HepG2 (cell line): Measurements from ENCODE around the gene ZSCAN31. TPM values are rescaled to one million over a fixed set of nuclear protein-coding genes. Genes with fewer than 3 reads are reported as not detected.

Experiments used
- GTF3A ChIP-seq: sonication (generic); formaldehyde crosslinking; conservative IDR thresholded peaks from 2 replicates; pipeline ENCODE4 v1.4.0; 2020; ENCODE audit warnings: mild to moderate bottlenecking, missing genetic modification reagents
- SOX13 ChIP-seq, 3 experiments: fragments of 450-650 bp in 1 of 3; sonication (generic) in 1 of 3; formaldehyde crosslinking in 1 of 3; IDR thresholded peaks in 2 of 3; conservative IDR thresholded peaks in 1 of 3; 2 replicates each; pipeline versions ENCODE4 v1.5.0 to v1.6.1; 2016 to 2020; ENCODE audit warnings: antibody characterized with exemption in 1 of 3, mild to moderate bottlenecking in 1 of 3, missing compliant biosample characterization in 1 of 3, missing genetic modification reagents in 1 of 3, moderate library complexity in 1 of 3
- SP5 ChIP-seq: IDR thresholded peaks from 2 replicates; pipeline ENCODE4 v1.6.1; 2016; ENCODE audit warnings: low read depth, borderline replicate concordance
- ZNF354B ChIP-seq: sonication (generic); formaldehyde crosslinking; IDR thresholded peaks from 2 replicates; pipeline ENCODE4 v1.8.0; 2022; ENCODE audit warnings: mild to moderate bottlenecking, missing genetic modification reagents
- ZNF768 ChIP-seq: sonication (generic); formaldehyde crosslinking; IDR thresholded peaks from 2 replicates; pipeline ENCODE4 v1.4.0; 2020; ENCODE audit warnings: missing genetic modification reagents
- polyA plus RNA-seq, 8 experiments: library from polyadenylated mRNA; depleted of rRNA in 3 of 8; stranded (reverse) in 7 of 8; unstranded in 1 of 8; fragments of >200 nt; fragmentation: Illumina TruSeq in 4 of 8; extraction: Trizol in 4 of 8; gene quantifications; 2 replicates each; pipeline versions ENCODE4 v1.2.1 to v1.2.3, GENCODE V29; 2011 to 2016; ENCODE audit warnings: low read depth in 4 of 8, missing spikeins in 1 of 8, mixed read lengths in 1 of 8; ENCODE audit not compliant: insufficient read depth in 1 of 8
- total RNA-seq, 5 experiments: library from RNA; depleted of rRNA; stranded (reverse); fragments of >200 nt; fragmentation: Illumina TruSeq; extraction: Trizol; gene quantifications; 2 replicates each; pipeline ENCODE4 v1.2.3, GENCODE V29; 2016; ENCODE audit warnings: low read depth in 1 of 5
- TF ChIP-seq, protein P1 (sequence below): sonication (generic); formaldehyde crosslinking; IDR thresholded peaks from 2 replicates; pipeline ENCODE4 v1.4.0; 2020; ENCODE audit warnings: missing genetic modification reagents
- TF ChIP-seq, protein P2 (sequence below): sonication (generic); formaldehyde crosslinking; IDR thresholded peaks from 2 replicates; pipeline ENCODE4 v1.8.1; 2023; ENCODE audit warnings: mild to moderate bottlenecking, inconsistent platforms, moderate library complexity, missing genetic modification reagents, borderline replicate concordance
- TF ChIP-seq, protein P3 (sequence below): sonication (generic); formaldehyde crosslinking; IDR thresholded peaks from 2 replicates; pipeline ENCODE4 v1.4.0; 2020; ENCODE audit warnings: missing genetic modification reagents
- TF ChIP-seq, protein P4 (sequence below): sonication (generic); formaldehyde crosslinking; IDR thresholded peaks from 2 replicates; pipeline ENCODE4 v1.8.0; 2023; ENCODE audit warnings: mild to moderate bottlenecking, missing genetic modification reagents
- TF ChIP-seq, protein P5 (sequence below): sonication (generic); formaldehyde crosslinking; IDR thresholded peaks from 2 replicates; pipeline ENCODE4 v1.4.0; 2020; ENCODE audit warnings: mild to moderate bottlenecking, missing genetic modification reagents

Gene ZSCAN31
- total and polyA plus RNA-seq, 2 of the 13 experiments (the other 11 are each of a cell fraction or from before 2014, with no cell fraction given): 5.3 to 6.2 TPM

DNA sequence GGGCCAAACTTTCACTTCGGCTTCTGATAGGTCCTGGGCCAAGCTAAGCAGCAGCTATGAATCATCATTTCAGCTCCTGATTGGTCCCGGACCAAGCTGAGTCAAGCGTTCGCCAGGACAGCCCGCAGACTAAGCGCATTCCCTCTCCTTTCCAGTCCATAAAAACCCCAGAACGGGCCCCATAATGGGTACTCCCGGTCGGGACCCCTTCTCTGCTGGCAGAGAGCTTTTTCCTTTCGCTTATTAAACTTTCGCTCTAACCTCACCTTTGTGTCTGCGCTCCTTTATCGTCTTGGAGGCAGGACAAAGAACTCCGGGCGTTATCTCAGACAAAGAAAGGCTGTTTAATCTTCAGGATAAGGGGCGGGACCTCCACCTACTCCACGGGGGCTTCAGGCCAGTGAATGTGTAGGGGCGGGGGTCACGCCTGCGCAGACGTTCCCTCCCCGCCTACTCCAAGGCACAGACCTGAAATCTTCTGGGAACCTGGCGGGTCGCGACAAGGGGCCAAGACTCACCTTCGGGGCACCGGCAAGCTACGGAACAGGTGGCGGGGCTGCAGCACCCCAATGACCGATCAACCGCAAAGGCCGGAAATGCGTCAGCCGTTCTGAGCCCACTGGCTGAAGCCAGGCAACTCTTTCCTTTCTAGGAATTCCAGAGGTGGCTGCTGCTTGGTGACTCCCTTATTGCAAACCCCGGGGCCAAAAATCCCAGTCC is at the start of gene ZSCAN31 (continued):
- TF ChIP-seq, protein P1, sequence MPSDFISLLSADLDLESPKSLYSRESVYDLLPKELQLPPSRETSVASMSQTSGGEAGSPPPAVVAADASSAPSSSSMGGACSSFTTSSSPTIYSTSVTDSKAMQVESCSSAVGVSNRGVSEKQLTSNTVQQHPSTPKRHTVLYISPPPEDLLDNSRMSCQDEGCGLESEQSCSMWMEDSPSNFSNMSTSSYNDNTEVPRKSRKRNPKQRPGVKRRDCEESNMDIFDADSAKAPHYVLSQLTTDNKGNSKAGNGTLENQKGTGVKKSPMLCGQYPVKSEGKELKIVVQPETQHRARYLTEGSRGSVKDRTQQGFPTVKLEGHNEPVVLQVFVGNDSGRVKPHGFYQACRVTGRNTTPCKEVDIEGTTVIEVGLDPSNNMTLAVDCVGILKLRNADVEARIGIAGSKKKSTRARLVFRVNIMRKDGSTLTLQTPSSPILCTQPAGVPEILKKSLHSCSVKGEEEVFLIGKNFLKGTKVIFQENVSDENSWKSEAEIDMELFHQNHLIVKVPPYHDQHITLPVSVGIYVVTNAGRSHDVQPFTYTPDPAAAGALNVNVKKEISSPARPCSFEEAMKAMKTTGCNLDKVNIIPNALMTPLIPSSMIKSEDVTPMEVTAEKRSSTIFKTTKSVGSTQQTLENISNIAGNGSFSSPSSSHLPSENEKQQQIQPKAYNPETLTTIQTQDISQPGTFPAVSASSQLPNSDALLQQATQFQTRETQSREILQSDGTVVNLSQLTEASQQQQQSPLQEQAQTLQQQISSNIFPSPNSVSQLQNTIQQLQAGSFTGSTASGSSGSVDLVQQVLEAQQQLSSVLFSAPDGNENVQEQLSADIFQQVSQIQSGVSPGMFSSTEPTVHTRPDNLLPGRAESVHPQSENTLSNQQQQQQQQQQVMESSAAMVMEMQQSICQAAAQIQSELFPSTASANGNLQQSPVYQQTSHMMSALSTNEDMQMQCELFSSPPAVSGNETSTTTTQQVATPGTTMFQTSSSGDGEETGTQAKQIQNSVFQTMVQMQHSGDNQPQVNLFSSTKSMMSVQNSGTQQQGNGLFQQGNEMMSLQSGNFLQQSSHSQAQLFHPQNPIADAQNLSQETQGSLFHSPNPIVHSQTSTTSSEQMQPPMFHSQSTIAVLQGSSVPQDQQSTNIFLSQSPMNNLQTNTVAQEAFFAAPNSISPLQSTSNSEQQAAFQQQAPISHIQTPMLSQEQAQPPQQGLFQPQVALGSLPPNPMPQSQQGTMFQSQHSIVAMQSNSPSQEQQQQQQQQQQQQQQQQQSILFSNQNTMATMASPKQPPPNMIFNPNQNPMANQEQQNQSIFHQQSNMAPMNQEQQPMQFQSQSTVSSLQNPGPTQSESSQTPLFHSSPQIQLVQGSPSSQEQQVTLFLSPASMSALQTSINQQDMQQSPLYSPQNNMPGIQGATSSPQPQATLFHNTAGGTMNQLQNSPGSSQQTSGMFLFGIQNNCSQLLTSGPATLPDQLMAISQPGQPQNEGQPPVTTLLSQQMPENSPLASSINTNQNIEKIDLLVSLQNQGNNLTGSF: peak; percentile 69
- TF ChIP-seq, protein P2, sequence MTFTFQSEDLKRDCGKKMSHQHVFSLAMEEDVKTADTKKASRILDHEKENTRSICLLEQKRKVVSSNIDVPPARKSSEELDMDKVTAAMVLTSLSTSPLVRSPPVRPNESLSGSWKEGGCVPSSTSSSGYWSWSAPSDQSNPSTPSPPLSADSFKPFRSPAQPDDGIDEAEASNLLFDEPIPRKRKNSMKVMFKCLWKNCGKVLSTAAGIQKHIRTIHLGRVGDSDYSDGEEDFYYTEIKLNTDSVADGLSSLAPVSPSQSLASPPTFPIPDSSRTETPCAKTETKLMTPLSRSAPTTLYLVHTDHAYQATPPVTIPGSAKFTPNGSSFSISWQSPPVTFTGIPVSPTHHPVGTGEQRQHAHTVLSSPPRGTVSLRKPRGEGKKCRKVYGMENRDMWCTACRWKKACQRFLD (CRISPR knock-in tag): peak; percentile 77; the same call in 1 of the 2 replicates
- TF ChIP-seq, protein P3, sequence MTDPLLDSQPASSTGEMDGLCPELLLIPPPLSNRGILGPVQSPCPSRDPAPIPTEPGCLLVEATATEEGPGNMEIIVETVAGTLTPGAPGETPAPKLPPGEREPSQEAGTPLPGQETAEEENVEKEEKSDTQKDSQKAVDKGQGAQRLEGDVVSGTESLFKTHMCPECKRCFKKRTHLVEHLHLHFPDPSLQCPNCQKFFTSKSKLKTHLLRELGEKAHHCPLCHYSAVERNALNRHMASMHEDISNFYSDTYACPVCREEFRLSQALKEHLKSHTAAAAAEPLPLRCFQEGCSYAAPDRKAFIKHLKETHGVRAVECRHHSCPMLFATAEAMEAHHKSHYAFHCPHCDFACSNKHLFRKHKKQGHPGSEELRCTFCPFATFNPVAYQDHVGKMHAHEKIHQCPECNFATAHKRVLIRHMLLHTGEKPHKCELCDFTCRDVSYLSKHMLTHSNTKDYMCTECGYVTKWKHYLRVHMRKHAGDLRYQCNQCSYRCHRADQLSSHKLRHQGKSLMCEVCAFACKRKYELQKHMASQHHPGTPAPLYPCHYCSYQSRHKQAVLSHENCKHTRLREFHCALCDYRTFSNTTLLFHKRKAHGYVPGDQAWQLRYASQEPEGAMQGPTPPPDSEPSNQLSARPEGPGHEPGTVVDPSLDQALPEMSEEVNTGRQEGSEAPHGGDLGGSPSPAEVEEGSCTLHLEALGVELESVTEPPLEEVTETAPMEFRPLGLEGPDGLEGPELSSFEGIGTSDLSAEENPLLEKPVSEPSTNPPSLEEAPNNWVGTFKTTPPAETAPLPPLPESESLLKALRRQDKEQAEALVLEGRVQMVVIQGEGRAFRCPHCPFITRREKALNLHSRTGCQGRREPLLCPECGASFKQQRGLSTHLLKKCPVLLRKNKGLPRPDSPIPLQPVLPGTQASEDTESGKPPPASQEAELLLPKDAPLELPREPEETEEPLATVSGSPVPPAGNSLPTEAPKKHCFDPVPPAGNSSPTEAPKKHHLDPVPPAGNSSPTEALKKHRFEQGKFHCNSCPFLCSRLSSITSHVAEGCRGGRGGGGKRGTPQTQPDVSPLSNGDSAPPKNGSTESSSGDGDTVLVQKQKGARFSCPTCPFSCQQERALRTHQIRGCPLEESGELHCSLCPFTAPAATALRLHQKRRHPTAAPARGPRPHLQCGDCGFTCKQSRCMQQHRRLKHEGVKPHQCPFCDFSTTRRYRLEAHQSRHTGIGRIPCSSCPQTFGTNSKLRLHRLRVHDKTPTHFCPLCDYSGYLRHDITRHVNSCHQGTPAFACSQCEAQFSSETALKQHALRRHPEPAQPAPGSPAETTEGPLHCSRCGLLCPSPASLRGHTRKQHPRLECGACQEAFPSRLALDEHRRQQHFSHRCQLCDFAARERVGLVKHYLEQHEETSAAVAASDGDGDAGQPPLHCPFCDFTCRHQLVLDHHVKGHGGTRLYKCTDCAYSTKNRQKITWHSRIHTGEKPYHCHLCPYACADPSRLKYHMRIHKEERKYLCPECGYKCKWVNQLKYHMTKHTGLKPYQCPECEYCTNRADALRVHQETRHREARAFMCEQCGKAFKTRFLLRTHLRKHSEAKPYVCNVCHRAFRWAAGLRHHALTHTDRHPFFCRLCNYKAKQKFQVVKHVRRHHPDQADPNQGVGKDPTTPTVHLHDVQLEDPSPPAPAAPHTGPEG (CRISPR knock-in tag): peak; percentile 52; the same call in 1 of the 2 replicates
- TF ChIP-seq ZNF768 (peak; percentile 71; the same call in 1 of the 2 replicates), ZNF354B (CRISPR knock-in tag) (no peak), SP5 (CRISPR knock-in tag) (peak; percentile 80; the same call in 1 of the 2 replicates), SOX13 (IDR thresholded peaks at IDR 0.05) (peak; percentile 56; the same call in 1 of the 2 replicates), SOX13 (CRISPR knock-in tag; conservative IDR thresholded peaks at IDR 0.05 in 1 of 2, IDR thresholded peaks at IDR 0.05 in 1 of 2) (peak in 1 of 2 experiments; percentile 56; a peak in 2 of 4 replicates), GTF3A (CRISPR knock-in tag) (peak; percentile 84; the same call in 1 of the 2 replicates)
- TF ChIP-seq, protein P4, sequence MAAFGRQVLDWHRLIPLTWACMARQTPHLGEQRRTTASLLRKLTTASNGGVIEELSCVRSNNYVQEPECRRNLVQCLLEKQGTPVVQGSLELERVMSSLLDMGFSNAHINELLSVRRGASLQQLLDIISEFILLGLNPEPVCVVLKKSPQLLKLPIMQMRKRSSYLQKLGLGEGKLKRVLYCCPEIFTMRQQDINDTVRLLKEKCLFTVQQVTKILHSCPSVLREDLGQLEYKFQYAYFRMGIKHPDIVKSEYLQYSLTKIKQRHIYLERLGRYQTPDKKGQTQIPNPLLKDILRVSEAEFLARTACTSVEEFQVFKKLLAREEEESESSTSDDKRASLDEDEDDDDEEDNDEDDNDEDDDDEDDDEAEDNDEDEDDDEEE (CRISPR knock-in tag): peak; percentile 69; the same call in 1 of the 2 replicates
- TF ChIP-seq, protein P5, sequence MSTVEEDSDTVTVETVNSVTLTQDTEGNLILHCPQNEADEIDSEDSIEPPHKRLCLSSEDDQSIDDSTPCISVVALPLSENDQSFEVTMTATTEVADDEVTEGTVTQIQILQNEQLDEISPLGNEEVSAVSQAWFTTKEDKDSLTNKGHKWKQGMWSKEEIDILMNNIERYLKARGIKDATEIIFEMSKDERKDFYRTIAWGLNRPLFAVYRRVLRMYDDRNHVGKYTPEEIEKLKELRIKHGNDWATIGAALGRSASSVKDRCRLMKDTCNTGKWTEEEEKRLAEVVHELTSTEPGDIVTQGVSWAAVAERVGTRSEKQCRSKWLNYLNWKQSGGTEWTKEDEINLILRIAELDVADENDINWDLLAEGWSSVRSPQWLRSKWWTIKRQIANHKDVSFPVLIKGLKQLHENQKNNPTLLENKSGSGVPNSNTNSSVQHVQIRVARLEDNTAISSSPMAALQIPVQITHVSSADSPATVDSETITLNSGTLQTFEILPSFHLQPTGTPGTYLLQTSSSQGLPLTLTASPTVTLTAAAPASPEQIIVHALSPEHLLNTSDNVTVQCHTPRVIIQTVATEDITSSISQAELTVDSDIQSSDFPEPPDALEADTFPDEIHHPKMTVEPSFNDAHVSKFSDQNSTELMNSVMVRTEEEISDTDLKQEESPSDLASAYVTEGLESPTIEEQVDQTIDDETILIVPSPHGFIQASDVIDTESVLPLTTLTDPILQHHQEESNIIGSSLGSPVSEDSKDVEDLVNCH (CRISPR knock-in tag): peak; percentile 49; the same call in 1 of the 2 replicates
